HEK293 (cell line): Measurements from ENCODE around the gene C9orf72.

Experiments
- EGR2 ChIP-seq: fragments of 450-650 bp; formaldehyde crosslinking; IDR thresholded peaks from 2 replicates; pipeline ENCODE4 v1.5.1; 2016; ENCODE audit warnings: low read depth, missing biosample characterization, missing genetic modification characterization
- GLI4 ChIP-seq: fragments of 450-650 bp; formaldehyde crosslinking; IDR thresholded peaks from 2 replicates; pipeline ENCODE4 v1.5.1; 2016; ENCODE audit warnings: missing biosample characterization, missing genetic modification characterization
- GLIS1 ChIP-seq: fragments of 450-650 bp; formaldehyde crosslinking; IDR thresholded peaks from 2 replicates; pipeline ENCODE4 v1.5.1; 2016; ENCODE audit warnings: missing biosample characterization, missing genetic modification characterization
- HOXA7 ChIP-seq: sonication (generic); formaldehyde crosslinking; IDR thresholded peaks from 2 replicates; pipeline ENCODE4 v1.8.1; 2022; ENCODE audit warnings: missing genetic modification reagents, borderline replicate concordance
- MYNN ChIP-seq: fragments of 450-650 bp; formaldehyde crosslinking; IDR thresholded peaks from 2 replicates; pipeline ENCODE4 v1.5.1; 2016; ENCODE audit warnings: missing biosample characterization, missing genetic modification characterization, borderline replicate concordance
- RBAK ChIP-seq: fragments of 450-650 bp; formaldehyde crosslinking; IDR thresholded peaks from 2 replicates; pipeline ENCODE4 v1.5.1; 2016; ENCODE audit warnings: missing biosample characterization, missing genetic modification characterization
- REPIN1 ChIP-seq: fragments of 450-650 bp; formaldehyde crosslinking; IDR thresholded peaks from 2 replicates; pipeline ENCODE4 v1.5.1; 2017; ENCODE audit warnings: missing biosample characterization, missing genetic modification characterization, low read depth
- SP2 ChIP-seq: fragments of 450-650 bp; formaldehyde crosslinking; IDR thresholded peaks from 2 replicates; pipeline ENCODE4 v1.5.1; 2016; ENCODE audit warnings: missing biosample characterization, missing genetic modification characterization
- TRIM28 ChIP-seq: IDR thresholded peaks from 2 replicates; pipeline ENCODE4 v1.6.1; 2011; ENCODE audit warnings: low read length, control low read depth, borderline replicate concordance
- ZBTB7A ChIP-seq: fragments of 450-650 bp; formaldehyde crosslinking; IDR thresholded peaks from 2 replicates; pipeline ENCODE4 v1.5.1; 2016; ENCODE audit warnings: low read depth, missing biosample characterization, missing genetic modification characterization
- ZNF114 ChIP-seq: fragments of 450-650 bp; formaldehyde crosslinking; IDR thresholded peaks from 2 replicates; pipeline ENCODE4 v1.5.0; 2017; ENCODE audit warnings: missing biosample characterization, missing genetic modification characterization
- ZNF16 ChIP-seq: fragments of 450-650 bp; formaldehyde crosslinking; IDR thresholded peaks from 2 replicates; pipeline ENCODE4 v1.5.1; 2016; ENCODE audit warnings: low read depth, missing biosample characterization, missing genetic modification characterization
- ZNF274 ChIP-seq, 2 experiments: fragments of 200-500 bp in 1 of 2; fragments of 450-650 bp in 1 of 2; sonication (Bioruptor generic) in 1 of 2; formaldehyde crosslinking in 1 of 2; IDR thresholded peaks; 2 replicates each; pipeline versions ENCODE4 v1.5.1 to v1.6.1; 2014 to 2016; ENCODE audit warnings: borderline replicate concordance in 1 of 2, inconsistent platforms in 1 of 2, low read length in 1 of 2, missing biosample characterization in 1 of 2, missing genetic modification characterization in 1 of 2
- ZNF292 ChIP-seq: fragments of 450-650 bp; formaldehyde crosslinking; IDR thresholded peaks from 2 replicates; pipeline ENCODE4 v1.5.1; 2016; ENCODE audit warnings: low read depth, missing biosample characterization, missing genetic modification characterization, borderline replicate concordance
- ZNF473 ChIP-seq: fragments of 450-650 bp; formaldehyde crosslinking; IDR thresholded peaks from 2 replicates; pipeline ENCODE4 v1.5.1; 2017; ENCODE audit warnings: missing biosample characterization, missing genetic modification characterization
- ZNF510 ChIP-seq: fragments of 450-650 bp; formaldehyde crosslinking; IDR thresholded peaks from 2 replicates; pipeline ENCODE4 v1.5.1; 2018; ENCODE audit warnings: mild to moderate bottlenecking, missing genetic modification characterization, missing biosample characterization; ENCODE audit not compliant: insufficient replicate concordance
- ZNF544 ChIP-seq: fragments of 450-650 bp; formaldehyde crosslinking; IDR thresholded peaks from 2 replicates; pipeline ENCODE4 v1.5.0; 2017; ENCODE audit warnings: missing biosample characterization, missing genetic modification characterization
- ZNF549 ChIP-seq: fragments of 450-650 bp; IDR thresholded peaks from 2 replicates; pipeline ENCODE4 v1.5.1; 2018; ENCODE audit warnings: missing biosample characterization, missing genetic modification characterization, mild to moderate bottlenecking, inconsistent platforms, moderate library complexity
- ZNF610 ChIP-seq: fragments of 450-650 bp; formaldehyde crosslinking; IDR thresholded peaks from 2 replicates; pipeline ENCODE4 v1.5.1; 2016; ENCODE audit warnings: missing biosample characterization, missing genetic modification characterization, borderline replicate concordance
- ZNF658 ChIP-seq: fragments of 450-650 bp; formaldehyde crosslinking; IDR thresholded peaks from 2 replicates; pipeline ENCODE4; 2016; ENCODE audit warnings: missing biosample characterization, missing genetic modification characterization
- ZNF677 ChIP-seq: fragments of 450-650 bp; IDR thresholded peaks from 2 replicates; pipeline ENCODE4 v1.5.0; 2018; ENCODE audit warnings: missing biosample characterization, mild to moderate bottlenecking, missing genetic modification characterization, moderate library complexity
- ZNF768 ChIP-seq: fragments of 450-650 bp; formaldehyde crosslinking; IDR thresholded peaks from 2 replicates; pipeline ENCODE4 v1.5.1; 2018; ENCODE audit warnings: missing biosample characterization, mild to moderate bottlenecking, missing genetic modification characterization
- ZNF777 ChIP-seq: fragments of 450-650 bp; formaldehyde crosslinking; IDR thresholded peaks from 2 replicates; pipeline ENCODE4 v1.5.1; 2017; ENCODE audit warnings: missing biosample characterization, missing genetic modification characterization, borderline replicate concordance
- TF ChIP-seq, protein P1 (sequence below): fragments of 450-650 bp; formaldehyde crosslinking; IDR thresholded peaks from 2 replicates; pipeline ENCODE4; 2016; ENCODE audit warnings: missing biosample characterization, missing genetic modification characterization
- TF ChIP-seq, protein P2 (sequence below): fragments of 450-650 bp; IDR thresholded peaks from 2 replicates; pipeline ENCODE4 v1.5.1; 2018; ENCODE audit warnings: missing biosample characterization, missing genetic modification characterization
- TF ChIP-seq, protein P3 (sequence below): fragments of 450-650 bp; formaldehyde crosslinking; IDR thresholded peaks from 2 replicates; pipeline ENCODE4 v1.5.1; 2016; ENCODE audit warnings: missing biosample characterization, missing genetic modification characterization
- TF ChIP-seq, protein P4 (sequence below): fragments of 450-650 bp; formaldehyde crosslinking; IDR thresholded peaks from 2 replicates; pipeline ENCODE4 v1.5.1; 2017; ENCODE audit warnings: missing biosample characterization, missing genetic modification characterization
- TF ChIP-seq, protein P5 (sequence below): fragments of 450-650 bp; formaldehyde crosslinking; IDR thresholded peaks from 2 replicates; pipeline ENCODE4 v1.5.1; 2016; ENCODE audit warnings: missing biosample characterization, missing genetic modification characterization
- TF ChIP-seq, protein P6 (sequence below): fragments of 450-650 bp; formaldehyde crosslinking; IDR thresholded peaks from 2 replicates; pipeline ENCODE4 v1.5.1; 2017; ENCODE audit warnings: missing biosample characterization, mild to moderate bottlenecking, missing genetic modification characterization, moderate library complexity

The C9orf72 gene

DNA sequence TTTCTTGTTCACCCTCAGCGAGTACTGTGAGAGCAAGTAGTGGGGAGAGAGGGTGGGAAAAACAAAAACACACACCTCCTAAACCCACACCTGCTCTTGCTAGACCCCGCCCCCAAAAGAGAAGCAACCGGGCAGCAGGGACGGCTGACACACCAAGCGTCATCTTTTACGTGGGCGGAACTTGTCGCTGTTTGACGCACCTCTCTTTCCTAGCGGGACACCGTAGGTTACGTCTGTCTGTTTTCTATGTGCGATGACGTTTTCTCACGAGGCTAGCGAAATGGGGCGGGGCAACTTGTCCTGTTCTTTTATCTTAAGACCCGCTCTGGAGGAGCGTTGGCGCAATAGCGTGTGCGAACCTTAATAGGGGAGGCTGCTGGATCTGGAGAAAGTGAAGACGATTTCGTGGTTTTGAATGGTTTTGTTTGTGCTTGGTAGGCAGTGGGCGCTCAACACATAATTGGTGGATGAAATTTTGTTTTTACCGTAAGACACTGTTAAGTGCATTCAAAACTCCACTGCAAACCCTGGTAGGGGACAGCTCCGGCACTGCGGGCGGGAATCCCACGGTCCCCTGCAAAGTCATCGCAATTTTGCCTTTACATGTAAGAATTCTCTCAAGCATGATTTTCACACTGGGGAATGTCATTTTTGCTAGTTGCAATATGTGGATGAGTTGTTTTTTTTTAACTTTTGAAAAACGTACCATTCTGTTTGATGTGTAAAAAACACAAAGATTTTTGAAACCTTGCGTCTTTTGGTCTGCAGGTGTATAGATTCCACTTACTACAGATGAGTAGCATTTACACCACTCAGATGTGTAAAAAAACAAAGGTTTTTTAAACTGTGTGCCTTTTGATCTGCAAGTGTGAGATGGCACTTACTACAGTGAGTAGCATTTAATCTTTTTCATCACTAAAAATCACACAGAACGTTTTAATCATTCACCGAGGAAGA, 631 bp upstream of the C9orf72 start (continued):
- TF ChIP-seq ZNF610 (tag by site-specific recombination), result 0 out of 2 replicates have a peak, but pooled peaks have one; percentile 38
- no peak for TF ChIP-seq MYNN (tag by site-specific recombination)
- TF ChIP-seq ZNF274 (IDR thresholded peaks at IDR 0.05; ENCODE audit: low read length), result no peak
- TF ChIP-seq ZNF274 (tag by site-specific recombination; IDR thresholded peaks at IDR 0.05; ENCODE audit: borderline replicate concordance), result no peak
- TF ChIP-seq ZNF16 (tag by site-specific recombination), result no peak
- TF ChIP-seq ZNF777 (tag by site-specific recombination), result no peak
- TF ChIP-seq, protein P1, sequence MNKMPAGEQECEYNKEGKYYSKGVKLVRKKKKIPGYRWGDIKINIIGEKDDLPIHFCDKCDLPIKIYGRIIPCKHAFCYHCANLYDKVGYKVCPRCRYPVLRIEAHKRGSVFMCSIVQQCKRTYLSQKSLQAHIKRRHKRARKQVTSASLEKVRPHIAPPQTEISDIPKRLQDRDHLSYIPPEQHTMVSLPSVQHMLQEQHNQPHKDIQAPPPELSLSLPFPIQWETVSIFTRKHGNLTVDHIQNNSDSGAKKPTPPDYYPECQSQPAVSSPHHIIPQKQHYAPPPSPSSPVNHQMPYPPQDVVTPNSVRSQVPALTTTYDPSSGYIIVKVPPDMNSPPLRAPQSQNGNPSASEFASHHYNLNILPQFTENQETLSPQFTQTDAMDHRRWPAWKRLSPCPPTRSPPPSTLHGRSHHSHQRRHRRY (tag by site-specific recombination), result no peak
- peak; percentile 86 for TF ChIP-seq ZNF549 (tag by site-specific recombination)
- TF ChIP-seq ZBTB7A (tag by site-specific recombination), result no peak
- TF ChIP-seq GLI4, result no peak
- no peak for TF ChIP-seq ZNF677 (tag by site-specific recombination)
- no peak for TF ChIP-seq ZNF544
- TF ChIP-seq ZNF658 (tag by site-specific recombination), result no peak
- TF ChIP-seq, protein P2, sequence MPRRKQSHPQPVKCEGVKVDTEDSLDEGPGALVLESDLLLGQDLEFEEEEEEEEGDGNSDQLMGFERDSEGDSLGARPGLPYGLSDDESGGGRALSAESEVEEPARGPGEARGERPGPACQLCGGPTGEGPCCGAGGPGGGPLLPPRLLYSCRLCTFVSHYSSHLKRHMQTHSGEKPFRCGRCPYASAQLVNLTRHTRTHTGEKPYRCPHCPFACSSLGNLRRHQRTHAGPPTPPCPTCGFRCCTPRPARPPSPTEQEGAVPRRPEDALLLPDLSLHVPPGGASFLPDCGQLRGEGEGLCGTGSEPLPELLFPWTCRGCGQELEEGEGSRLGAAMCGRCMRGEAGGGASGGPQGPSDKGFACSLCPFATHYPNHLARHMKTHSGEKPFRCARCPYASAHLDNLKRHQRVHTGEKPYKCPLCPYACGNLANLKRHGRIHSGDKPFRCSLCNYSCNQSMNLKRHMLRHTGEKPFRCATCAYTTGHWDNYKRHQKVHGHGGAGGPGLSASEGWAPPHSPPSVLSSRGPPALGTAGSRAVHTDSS (tag by site-specific recombination), result no peak
- TF ChIP-seq ZNF473, result no peak
- TF ChIP-seq REPIN1 (tag by site-specific recombination), result no peak
- TF ChIP-seq ZNF768 (tag by site-specific recombination), result no peak
- TF ChIP-seq, protein P3, sequence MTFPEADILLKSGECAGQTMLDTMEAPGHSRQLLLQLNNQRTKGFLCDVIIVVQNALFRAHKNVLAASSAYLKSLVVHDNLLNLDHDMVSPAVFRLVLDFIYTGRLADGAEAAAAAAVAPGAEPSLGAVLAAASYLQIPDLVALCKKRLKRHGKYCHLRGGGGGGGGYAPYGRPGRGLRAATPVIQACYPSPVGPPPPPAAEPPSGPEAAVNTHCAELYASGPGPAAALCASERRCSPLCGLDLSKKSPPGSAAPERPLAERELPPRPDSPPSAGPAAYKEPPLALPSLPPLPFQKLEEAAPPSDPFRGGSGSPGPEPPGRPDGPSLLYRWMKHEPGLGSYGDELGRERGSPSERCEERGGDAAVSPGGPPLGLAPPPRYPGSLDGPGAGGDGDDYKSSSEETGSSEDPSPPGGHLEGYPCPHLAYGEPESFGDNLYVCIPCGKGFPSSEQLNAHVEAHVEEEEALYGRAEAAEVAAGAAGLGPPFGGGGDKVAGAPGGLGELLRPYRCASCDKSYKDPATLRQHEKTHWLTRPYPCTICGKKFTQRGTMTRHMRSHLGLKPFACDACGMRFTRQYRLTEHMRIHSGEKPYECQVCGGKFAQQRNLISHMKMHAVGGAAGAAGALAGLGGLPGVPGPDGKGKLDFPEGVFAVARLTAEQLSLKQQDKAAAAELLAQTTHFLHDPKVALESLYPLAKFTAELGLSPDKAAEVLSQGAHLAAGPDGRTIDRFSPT (tag by site-specific recombination), result no peak
- no peak for TF ChIP-seq RBAK
- TF ChIP-seq, protein P4, sequence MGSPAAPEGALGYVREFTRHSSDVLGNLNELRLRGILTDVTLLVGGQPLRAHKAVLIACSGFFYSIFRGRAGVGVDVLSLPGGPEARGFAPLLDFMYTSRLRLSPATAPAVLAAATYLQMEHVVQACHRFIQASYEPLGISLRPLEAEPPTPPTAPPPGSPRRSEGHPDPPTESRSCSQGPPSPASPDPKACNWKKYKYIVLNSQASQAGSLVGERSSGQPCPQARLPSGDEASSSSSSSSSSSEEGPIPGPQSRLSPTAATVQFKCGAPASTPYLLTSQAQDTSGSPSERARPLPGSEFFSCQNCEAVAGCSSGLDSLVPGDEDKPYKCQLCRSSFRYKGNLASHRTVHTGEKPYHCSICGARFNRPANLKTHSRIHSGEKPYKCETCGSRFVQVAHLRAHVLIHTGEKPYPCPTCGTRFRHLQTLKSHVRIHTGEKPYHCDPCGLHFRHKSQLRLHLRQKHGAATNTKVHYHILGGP (tag by site-specific recombination), result no peak
- 0 out of 2 replicates have a peak, but pooled peaks have one; percentile 6 for TF ChIP-seq EGR2
- no peak for TF ChIP-seq ZNF510
- TF ChIP-seq ZNF292 (tag by site-specific recombination), result no peak
- no peak for TF ChIP-seq HOXA7
- peak; percentile 71 for TF ChIP-seq GLIS1 (tag by site-specific recombination)
- TF ChIP-seq, protein P5, sequence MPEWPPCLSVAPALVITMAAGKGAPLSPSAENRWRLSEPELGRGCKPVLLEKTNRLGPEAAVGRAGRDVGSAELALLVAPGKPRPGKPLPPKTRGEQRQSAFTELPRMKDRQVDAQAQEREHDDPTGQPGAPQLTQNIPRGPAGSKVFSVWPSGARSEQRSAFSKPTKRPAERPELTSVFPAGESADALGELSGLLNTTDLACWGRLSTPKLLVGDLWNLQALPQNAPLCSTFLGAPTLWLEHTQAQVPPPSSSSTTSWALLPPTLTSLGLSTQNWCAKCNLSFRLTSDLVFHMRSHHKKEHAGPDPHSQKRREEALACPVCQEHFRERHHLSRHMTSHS (tag by site-specific recombination), result no peak
- no peak for TF ChIP-seq ZNF114 (tag by site-specific recombination)
- TF ChIP-seq TRIM28, result peak; percentile 86
- TF ChIP-seq, protein P6, sequence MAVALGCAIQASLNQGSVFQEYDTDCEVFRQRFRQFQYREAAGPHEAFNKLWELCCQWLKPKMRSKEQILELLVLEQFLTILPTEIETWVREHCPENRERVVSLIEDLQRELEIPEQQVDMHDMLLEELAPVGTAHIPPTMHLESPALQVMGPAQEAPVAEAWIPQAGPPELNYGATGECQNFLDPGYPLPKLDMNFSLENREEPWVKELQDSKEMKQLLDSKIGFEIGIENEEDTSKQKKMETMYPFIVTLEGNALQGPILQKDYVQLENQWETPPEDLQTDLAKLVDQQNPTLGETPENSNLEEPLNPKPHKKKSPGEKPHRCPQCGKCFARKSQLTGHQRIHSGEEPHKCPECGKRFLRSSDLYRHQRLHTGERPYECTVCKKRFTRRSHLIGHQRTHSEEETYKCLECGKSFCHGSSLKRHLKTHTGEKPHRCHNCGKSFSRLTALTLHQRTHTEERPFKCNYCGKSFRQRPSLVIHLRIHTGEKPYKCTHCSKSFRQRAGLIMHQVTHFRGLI (tag by site-specific recombination), result no peak
- TF ChIP-seq SP2, result peak; percentile 78
